Activated T-helper 2 cell treated with anti-CD3 and anti-CD28 coated beads, Interferon-gamma antibody, Interleukin-2, Interleukin-4, amounts not matched to agents 10 μg/mL and 5 μg/mL and 100 μg/mL, durations not matched to agents 14 hours and 24 hours and 36 hours (primary cell): ENCODE results near the gene MT2A. TPM values are rescaled to one million over a fixed set of nuclear protein-coding genes. Genes with fewer than 3 reads are reported as not detected.
"Not testable (repeated sequence)": the region's sequence is repeated elsewhere in the genome, so short reads cannot be mapped to it uniquely, and the experiment has no call there.

Source experiments
- DNase-seq: peaks from one replicate; pipeline ENCODE4 v3.0.0; 2021; ENCODE audit warnings: low spot score
- H3K27ac Mint-ChIP-seq: one replicate; pipeline ENCODE4 v1.8.0; 2021; ENCODE audit warnings: mixed read lengths
- H3K27me3 Mint-ChIP-seq: one replicate; pipeline ENCODE4 v1.8.0; 2021; ENCODE audit warnings: low read depth, mixed read lengths
- H3K36me3 Mint-ChIP-seq: one replicate; pipeline ENCODE4 v1.8.0; 2021; ENCODE audit warnings: low read depth, mixed read lengths
- H3K4me1 Mint-ChIP-seq: one replicate; pipeline ENCODE4 v1.8.0; 2021; ENCODE audit warnings: low read depth, mixed read lengths
- H3K4me3 Mint-ChIP-seq: one replicate; pipeline ENCODE4 v1.8.0; 2021; ENCODE audit warnings: low read depth, mild to moderate bottlenecking, moderate library complexity, mixed read lengths
- H3K9me3 Mint-ChIP-seq: one replicate; pipeline ENCODE4 v1.8.0; 2021; ENCODE audit warnings: mixed read lengths
- intact Hi-C: fragments of 100-400 bp; cut with micrococcal nuclease; formaldehyde crosslinking; loops from one replicate; pipeline ENCODE4 v1.15.1; 2023
- total RNA-seq: library from RNA; stranded (reverse); gene quantifications from 2 replicates; pipeline ENCODE4 v1.2.3, GENCODE V29; 2022

Gene MT2A
- 827 and 878 TPM in 2 replicates for total RNA-seq

DNA sequence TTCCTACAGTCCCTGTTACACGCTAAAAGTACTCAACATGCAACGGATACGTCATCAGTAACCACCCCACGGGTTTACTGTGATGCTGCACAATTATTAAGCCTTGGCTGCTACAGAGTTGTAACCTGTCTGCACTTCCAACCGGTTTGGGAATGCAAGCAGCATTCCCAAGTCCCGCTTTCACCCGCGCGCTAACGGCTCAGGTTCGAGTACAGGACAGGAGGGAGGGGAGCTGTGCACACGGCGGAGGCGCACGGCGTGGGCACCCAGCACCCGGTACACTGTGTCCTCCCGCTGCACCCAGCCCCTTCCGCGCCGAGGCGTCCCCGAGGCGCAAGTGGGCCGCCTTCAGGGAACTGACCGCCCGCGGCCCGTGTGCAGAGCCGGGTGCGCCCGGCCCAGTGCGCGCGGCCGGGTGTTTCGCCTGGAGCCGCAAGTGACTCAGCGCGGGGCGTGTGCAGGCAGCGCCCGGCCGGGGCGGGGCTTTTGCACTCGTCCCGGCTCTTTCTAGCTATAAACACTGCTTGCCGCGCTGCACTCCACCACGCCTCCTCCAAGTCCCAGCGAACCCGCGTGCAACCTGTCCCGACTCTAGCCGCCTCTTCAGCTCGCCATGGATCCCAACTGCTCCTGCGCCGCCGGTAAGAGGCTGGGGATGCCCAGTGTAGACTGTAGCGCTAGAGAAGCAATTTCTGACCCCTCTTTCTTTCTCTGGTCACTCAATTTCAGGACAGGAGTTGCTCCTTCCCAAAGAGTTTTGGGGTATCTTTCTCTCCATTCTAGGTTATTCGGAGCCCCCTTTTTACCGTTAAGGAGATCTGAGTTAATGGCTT is at the start of gene MT2A:
TSS of gene MT2A (plus strand) at position 542 of the 833 bp plus-strand sequence. CDS start at position 614, 72 bp downstream.
- peak; percentile 88 for DNase-seq
- Mint-ChIP-seq H3K36me3 (peaks cover 16% of the 10 kb centered on the region), H3K4me1 (peaks cover 55% of the 10 kb centered on the region), H3K27me3 (no peaks in the 10 kb centered on the region), H3K9me3 (no peaks in the 10 kb centered on the region), H3K27ac (peak within 1 kb of the TSS; percentile 99), H3K4me3 (peak within 1 kb of the TSS; percentile 97)
- intact Hi-C loops = loop anchor here (1.0 to 2.0 kb wide), 5 partner anchors 9 to 435 kb away; partner anchors contain the start of genes MT1E and MT1X

DNA sequence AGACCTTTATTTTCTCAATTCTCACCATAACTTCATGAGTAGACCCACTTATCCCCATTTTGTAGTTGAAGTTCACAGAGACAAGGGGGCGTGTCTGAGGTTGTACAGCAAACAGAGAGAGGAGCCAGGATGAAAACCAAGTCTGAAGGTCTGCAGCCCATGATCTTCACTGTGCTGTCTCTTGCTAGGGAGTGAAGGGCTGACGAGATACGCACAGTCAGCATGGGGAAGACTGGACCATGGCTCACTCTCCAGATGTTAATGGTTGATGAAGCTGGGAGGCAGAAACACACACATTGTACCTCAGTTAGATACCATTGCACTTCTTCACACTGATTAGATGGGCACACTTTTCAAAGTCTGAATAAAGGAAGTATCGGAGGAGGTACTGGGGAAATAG is 49.3 kb upstream of the MT2A start:
- H3K27ac Mint-ChIP-seq = no peak overlapping the region
- no peaks in the 10 kb centered on the region for H3K9me3 Mint-ChIP-seq
- DNase-seq = no peak
- intact Hi-C loops = no loop called here
- no peaks in the 10 kb centered on the region for H3K36me3 Mint-ChIP-seq
- no peaks in the 10 kb centered on the region for H3K4me1 Mint-ChIP-seq
- H3K4me3 Mint-ChIP-seq = no peak overlapping the region
- H3K27me3 Mint-ChIP-seq = peaks cover 31% of the 10 kb centered on the region

GRCh38 chr16:56560447-56560846 is 47.9 kb upstream of the MT2A start:
- H3K27me3 Mint-ChIP-seq = peaks cover 30% of the 10 kb centered on the region

GRCh38 chr16:56561126-56561525 is 47.3 kb upstream of the MT2A start:
- H3K4me1 Mint-ChIP-seq = no peaks in the 10 kb centered on the region
- no peak overlapping the region for H3K27ac Mint-ChIP-seq
- no peaks in the 10 kb centered on the region for H3K36me3 Mint-ChIP-seq
- H3K27me3 Mint-ChIP-seq = peaks cover 32% of the 10 kb centered on the region
- DNase-seq = no peak
- no peak overlapping the region for H3K4me3 Mint-ChIP-seq
- no peaks in the 10 kb centered on the region for H3K9me3 Mint-ChIP-seq
- intact Hi-C loops = no loop called here

More at GRCh38 chr16:56560447-56560846, 47.9 kb upstream of the MT2A start:
- Mint-ChIP-seq H3K4me1 (no peaks in the 10 kb centered on the region), H3K9me3 (no peaks in the 10 kb centered on the region), H3K27ac (no peak overlapping the region), H3K4me3 (no peak overlapping the region), H3K36me3 (no peaks in the 10 kb centered on the region)
- intact Hi-C loops = no loop called here
- no peak for DNase-seq

DNA sequence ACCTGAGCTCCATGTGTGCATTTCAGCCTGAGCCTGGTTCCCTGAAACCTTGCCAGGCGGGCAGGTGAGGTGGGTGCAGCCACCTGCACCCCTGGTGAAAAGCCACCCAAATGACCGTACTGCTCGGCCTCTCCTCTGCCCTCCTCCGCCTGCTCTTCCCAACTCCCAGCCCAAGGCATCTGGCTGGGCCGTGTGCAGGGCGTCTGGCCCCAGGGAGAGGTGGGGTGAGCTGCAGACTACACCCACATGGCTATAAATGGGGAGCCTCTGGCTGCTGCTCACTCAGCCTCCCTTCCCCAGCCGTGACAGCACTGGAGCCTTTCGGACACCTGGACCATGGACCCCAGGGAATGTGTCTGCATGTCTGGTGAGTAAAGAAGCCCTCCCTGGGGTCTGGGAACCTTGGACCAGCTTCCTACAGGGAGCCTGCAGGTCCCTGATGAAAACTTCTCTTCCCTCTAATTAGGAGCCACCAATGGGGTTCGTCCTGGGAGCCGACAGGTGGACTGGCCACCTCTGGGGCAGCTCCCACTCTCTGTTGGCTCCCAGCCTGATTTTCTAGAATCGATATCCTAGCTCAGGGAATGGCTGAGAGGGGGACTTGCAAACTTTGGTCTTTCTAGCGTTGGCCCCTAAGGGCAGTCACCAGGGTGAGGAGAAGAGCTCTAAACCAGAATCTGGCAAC is 43.4 kb upstream of the MT2A start, which contains the start of gene MT4:
TSS of gene MT4 (plus strand) at position 281 of the 685 bp plus-strand sequence. CDS start at position 337, 56 bp downstream.
- no peak within 1 kb of the TSS for H3K4me3 Mint-ChIP-seq
- H3K27me3 Mint-ChIP-seq = peaks cover 19% of the 10 kb centered on the region
- DNase-seq = no peak
- H3K4me1 Mint-ChIP-seq = peaks cover 2% of the 10 kb centered on the region
- H3K36me3 Mint-ChIP-seq = no peaks in the 10 kb centered on the region
- no peaks in the 10 kb centered on the region for H3K9me3 Mint-ChIP-seq
- intact Hi-C loops = no loop called here
- no peak within 1 kb of the TSS for H3K27ac Mint-ChIP-seq

DNA sequence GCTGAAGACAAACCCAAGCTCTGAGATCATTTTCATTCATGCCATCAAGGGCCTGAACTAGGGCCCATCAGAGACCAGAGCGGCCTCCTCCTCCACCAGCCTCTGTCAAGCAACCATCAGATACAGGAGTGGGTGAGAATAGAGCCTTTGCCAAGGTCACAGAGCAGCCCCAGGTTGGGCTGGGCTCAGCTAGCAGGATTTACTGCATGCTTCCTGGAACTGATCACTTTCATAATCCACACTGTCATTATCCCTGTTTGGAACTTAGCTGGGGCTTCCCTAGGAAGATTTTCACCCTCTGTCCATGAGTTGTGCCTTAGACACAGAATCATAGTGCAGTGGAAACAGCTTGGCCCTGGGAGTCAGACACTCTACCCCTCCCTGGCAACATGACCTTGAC is 38.4 kb upstream of the MT2A start:
- intact Hi-C loops = no loop called here
- Mint-ChIP-seq H3K4me1 (peaks cover 2% of the 10 kb centered on the region), H3K27me3 (peaks cover 8% of the 10 kb centered on the region), H3K4me3 (no peak overlapping the region), H3K27ac (no peak overlapping the region), H3K36me3 (no peaks in the 10 kb centered on the region), H3K9me3 (peaks cover 1% of the 10 kb centered on the region)
- no peak for DNase-seq

- no peak for DNase-seq
- H3K4me3 Mint-ChIP-seq = no peak overlapping the region
- H3K27ac Mint-ChIP-seq = no peak overlapping the region
- intact Hi-C loops = no loop called here
- no peaks in the 10 kb centered on the region for H3K36me3 Mint-ChIP-seq
- peaks cover 9% of the 10 kb centered on the region for H3K27me3 Mint-ChIP-seq
- H3K9me3 Mint-ChIP-seq = peaks cover 5% of the 10 kb centered on the region
- H3K4me1 Mint-ChIP-seq = no peaks in the 10 kb centered on the region
Measured at GRCh38 chr16:56571525-56571924, 36.9 kb upstream of the MT2A start.

DNA sequence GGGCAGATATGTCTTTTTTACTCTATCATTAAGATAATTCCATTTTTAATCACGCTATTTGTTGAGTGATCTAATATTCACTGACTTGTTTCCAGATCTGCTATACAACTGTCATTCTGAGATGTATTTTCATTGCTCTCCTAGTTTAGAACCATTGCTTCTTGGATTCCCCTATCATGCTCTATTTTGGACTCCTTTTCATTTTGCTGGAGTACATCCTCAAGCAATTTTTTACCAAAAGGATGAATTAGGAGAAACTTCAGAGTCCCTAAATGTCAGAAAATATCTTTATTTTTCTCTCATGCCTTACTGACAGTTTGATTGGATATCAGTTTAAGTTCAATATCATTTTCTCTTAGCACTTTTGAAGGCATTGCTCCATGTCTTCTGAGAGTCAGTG is 33.8 kb upstream of the MT2A start:
- Mint-ChIP-seq H3K4me1 (peaks cover 8% of the 10 kb centered on the region), H3K27ac (no peak overlapping the region), H3K27me3 (peaks cover 5% of the 10 kb centered on the region), H3K36me3 (no peaks in the 10 kb centered on the region), H3K4me3 (no peak overlapping the region), H3K9me3 (peaks cover 5% of the 10 kb centered on the region)
- intact Hi-C loops = loop anchor here (5.0 kb wide), 1 partner anchor 53 kb away; the partner anchor contains the start of gene MT1E
- no peak for DNase-seq

GRCh38 chr16:56576585-56577299 is 31.6 kb upstream of the MT2A start:
- peak; percentile 80 for DNase-seq
- no peak overlapping the region for H3K4me3 Mint-ChIP-seq
- peaks cover 5% of the 10 kb centered on the region for H3K9me3 Mint-ChIP-seq
- peaks cover 8% of the 10 kb centered on the region for H3K4me1 Mint-ChIP-seq
- H3K36me3 Mint-ChIP-seq = no peaks in the 10 kb centered on the region
- no peak overlapping the region for H3K27ac Mint-ChIP-seq
- intact Hi-C loops = loop anchor here (1.0 to 5.0 kb wide), 3 partner anchors 24 to 126 kb away; partner anchors contain the start of gene MT1E
- H3K27me3 Mint-ChIP-seq = peaks cover 13% of the 10 kb centered on the region

DNA sequence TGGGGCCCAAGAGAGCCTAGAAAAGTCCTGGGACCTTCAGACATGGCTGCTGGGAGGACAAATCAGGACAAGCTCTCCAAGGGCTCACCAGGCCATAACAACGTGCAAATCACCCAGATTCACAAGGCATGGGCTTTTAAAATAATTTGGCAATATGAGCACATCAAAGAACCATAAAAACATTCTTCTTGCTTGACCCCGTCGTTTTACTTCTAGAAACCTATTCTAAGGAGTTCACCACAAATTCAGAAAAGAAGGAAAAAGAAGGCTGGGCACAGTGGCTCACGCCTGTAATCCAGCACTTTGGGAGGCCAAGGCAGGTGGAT is 31.1 kb upstream of the MT2A start:
- Mint-ChIP-seq H3K9me3 (peaks cover 5% of the 10 kb centered on the region), H3K27me3 (peaks cover 13% of the 10 kb centered on the region), H3K36me3 (no peaks in the 10 kb centered on the region), H3K27ac (peak overlapping the region; percentile 46), H3K4me3 (no peak overlapping the region), H3K4me1 (peaks cover 8% of the 10 kb centered on the region)
- DNase-seq = no peak
- intact Hi-C loops = loop anchor here (1.0 to 5.0 kb wide), 3 partner anchors 23 to 125 kb away; partner anchors contain the start of gene MT1E

GRCh38 chr16:56580391-56581048 is 27.9 kb upstream of the MT2A start:
- H3K9me3 Mint-ChIP-seq = no peaks in the 10 kb centered on the region
- H3K27me3 Mint-ChIP-seq = peaks cover 19% of the 10 kb centered on the region
- H3K27ac Mint-ChIP-seq = no peak overlapping the region
- intact Hi-C loops = no loop called here
- DNase-seq = no peak
- H3K36me3 Mint-ChIP-seq = no peaks in the 10 kb centered on the region
- peaks cover 9% of the 10 kb centered on the region for H3K4me1 Mint-ChIP-seq
- H3K4me3 Mint-ChIP-seq = no peak overlapping the region

DNA sequence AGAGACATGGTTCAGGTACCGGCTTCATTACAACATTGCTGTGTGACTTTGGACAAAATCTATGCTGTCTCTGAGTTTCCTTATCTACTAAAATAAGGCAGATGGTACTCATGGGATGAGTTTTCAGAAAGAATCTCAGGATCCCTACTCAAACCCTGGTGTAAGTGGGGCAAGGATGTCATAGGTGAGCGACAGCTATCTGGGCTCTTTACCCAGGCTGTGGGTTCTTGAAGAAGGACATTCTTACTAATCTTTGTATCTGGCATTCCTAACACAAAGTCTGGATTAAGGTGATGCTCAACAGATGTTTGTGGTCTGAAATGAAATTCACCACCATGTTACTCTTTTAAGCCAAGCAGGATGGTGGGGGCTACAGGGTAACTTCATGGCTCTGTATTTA is 25.5 kb upstream of the MT2A start:
- intact Hi-C loops, H3K27ac Mint-ChIP-seq, H3K4me3 Mint-ChIP-seq, H3K36me3 Mint-ChIP-seq, DNase-seq, H3K9me3 Mint-ChIP-seq, H3K4me1 Mint-ChIP-seq: not testable (repeated sequence)
- H3K27me3 Mint-ChIP-seq = peaks cover 29% of the 10 kb centered on the region
